CD1c-positive myeloid dendritic cell (primary cell): ENCODE data around the gene FMO4.
"Not testable (repeated sequence)": the region's sequence is repeated elsewhere in the genome, so short reads cannot be mapped to it uniquely, and the experiment has no call there.

ENCODE experiments used
- DNase-seq: peaks from one replicate; pipeline ENCODE4 v3.0.0-alpha.2; 2016; ENCODE audit errors: extremely low spot score

Gene FMO4, protein sequence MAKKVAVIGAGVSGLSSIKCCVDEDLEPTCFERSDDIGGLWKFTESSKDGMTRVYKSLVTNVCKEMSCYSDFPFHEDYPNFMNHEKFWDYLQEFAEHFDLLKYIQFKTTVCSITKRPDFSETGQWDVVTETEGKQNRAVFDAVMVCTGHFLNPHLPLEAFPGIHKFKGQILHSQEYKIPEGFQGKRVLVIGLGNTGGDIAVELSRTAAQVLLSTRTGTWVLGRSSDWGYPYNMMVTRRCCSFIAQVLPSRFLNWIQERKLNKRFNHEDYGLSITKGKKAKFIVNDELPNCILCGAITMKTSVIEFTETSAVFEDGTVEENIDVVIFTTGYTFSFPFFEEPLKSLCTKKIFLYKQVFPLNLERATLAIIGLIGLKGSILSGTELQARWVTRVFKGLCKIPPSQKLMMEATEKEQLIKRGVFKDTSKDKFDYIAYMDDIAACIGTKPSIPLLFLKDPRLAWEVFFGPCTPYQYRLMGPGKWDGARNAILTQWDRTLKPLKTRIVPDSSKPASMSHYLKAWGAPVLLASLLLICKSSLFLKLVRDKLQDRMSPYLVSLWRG

DNA sequence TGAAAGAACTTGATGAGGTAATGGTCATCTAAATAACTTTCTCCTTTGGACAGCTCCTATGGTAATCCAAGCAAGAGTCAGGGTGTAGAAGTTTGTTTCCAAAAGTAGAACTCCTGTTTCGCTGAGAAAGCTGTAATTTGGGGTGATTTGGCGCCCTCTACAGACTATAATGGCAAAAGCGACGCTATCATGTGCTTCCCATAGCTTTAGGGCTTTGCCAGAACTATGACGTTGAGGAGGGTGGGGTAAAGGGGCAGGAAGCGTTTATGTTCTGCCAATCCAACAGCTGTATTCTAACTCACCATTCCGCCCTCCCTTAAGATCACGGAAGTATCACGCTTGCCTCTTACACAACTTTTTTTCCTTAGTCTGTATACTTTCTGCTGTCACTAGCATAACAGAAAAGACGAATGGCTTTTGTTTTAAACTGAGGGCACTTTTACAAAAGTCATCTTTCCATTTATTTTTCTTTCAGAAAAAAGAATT, at the start of gene FMO4:
Gene FMO4 (plus strand): TSS at position 349 of the 486 bp plus-strand sequence. CDS start 5,643 bp downstream, outside the sequence.
- peak; percentile 97 for DNase-seq

DNA sequence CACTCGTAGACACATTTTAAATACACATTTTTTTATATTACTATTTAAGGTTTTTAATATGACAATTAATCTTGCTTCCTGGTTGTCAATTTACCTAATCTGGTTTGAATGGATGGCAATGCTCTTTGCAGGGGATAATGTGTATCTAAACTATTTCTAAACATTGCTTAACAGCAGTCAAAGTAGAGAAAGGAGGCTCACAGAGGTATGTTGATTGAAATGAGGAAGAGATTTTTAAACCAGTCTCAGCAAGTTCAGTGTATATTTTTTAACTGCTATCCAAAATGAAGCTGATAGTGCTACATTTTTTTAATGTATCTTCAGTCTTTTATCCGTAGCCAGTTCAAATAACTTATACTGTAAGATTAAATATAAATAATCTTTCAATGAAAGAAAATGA, 48.3 kb upstream of the FMO4 start:
- DNase-seq: no peak

DNA sequence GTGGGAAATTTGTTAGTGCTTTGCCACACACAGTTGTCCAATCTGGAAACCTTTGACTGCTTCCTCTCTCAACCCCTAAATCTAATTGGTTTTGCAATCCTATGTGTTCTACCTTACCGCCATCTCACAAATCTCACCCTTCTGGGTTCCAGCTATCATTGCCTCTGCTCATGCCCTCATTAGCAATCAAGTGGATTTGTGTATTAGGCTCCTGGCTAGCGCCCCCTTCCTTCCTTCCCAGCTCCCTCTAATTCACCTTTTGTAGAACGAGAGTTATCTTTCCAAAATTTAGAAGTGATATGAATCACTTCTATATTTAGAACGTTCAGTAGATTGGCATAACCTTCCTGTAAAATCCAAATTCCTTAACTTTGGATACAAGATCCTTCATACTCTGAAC, 47.1 kb upstream of the FMO4 start:
- no peak for DNase-seq

DNA sequence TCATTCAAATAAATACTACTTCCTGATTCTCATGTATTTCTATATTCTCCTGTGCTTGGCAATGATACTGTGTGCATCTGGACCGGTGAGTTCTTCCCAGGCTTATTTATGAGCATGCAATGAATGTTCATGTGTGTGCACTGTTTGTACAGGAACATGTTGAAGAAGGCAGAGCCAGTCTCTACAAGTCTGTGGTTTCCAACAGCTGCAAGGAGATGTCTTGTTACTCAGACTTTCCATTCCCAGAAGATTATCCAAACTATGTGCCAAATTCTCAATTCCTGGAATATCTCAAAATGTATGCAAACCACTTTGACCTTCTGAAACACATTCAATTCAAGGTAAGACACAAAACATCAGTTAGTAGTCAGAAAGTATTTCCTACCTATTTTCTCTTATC, 46.6 kb upstream of the FMO4 start:
- no peak for DNase-seq

DNA sequence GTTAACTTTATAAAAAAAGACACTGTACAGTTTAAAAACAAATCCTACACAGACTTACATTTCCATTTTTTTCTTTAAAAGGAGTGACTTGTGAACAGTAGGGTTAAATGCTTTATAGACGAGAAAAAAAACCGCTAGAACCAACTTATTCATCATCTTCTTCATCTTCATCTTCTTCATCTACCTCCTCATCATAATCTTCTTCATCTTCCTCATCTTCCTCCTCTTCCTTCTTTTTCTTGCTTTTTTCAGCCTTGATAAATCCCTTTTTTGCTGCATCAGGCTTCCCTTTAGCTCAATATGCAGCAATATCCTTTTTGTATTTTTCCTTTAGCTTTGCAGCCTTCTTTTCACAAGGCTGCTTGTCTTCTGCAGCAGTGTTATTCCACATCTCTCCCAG, 43.2 kb upstream of the FMO4 start:
- no peak for DNase-seq

DNA sequence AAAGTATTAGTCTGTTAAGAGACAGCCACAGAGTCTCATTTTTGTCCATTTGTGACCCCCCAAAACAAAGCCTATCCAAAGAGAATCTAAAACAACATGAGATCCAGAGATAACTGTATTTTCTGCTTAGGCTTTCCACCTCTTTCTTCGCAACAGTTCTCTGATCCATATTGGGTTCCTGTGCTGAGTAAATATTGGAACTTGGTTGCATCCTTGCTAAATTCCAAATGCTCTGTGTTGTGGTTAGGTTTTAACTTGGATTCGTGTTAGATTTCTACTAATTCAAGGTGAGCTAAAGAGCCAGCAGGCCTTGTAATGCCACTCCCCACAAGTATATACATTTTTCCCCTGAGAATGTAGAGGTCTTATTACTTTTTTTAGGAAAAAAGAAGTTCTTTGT, 36.4 kb upstream of the FMO4 start:
- no peak for DNase-seq

DNA sequence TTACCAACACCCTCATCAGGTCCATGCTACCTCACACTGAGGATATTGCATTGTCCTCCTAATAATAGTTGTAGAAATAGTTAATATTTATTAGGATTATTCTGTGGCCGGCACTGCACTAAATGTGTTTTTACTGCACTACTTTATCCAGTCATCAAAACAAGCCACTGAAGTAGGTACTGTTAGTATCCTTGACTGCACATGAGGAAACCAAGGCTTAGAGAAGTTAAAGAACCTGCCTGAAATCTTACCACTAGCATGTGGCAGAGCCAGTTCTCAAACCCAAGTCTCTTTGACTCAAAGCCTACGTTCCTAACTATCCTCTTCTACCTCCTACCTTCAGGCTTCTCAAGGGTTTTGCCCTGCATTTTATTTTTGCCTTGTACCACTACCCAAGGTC, 34.7 kb upstream of the FMO4 start:
- no peak for DNase-seq

DNA sequence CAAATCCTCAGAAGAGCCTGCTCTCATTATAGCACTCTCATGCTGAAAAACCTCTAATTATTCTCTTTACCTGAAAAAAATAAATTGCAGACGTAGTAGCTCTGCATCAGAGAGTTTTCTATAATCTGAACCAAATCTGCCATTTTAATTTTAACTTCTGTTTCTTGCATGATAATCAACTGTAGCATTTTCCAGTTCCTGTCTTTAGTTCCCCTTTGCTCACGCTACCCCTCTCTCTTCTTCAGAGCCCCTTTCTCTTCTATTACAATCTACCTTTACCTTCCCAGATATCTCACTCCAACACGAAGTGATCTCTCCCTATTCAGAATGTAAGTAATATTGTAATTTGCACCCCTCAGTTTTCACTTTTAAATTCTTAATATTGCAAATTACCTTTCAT, 34.3 kb upstream of the FMO4 start:
- no peak for DNase-seq

DNA sequence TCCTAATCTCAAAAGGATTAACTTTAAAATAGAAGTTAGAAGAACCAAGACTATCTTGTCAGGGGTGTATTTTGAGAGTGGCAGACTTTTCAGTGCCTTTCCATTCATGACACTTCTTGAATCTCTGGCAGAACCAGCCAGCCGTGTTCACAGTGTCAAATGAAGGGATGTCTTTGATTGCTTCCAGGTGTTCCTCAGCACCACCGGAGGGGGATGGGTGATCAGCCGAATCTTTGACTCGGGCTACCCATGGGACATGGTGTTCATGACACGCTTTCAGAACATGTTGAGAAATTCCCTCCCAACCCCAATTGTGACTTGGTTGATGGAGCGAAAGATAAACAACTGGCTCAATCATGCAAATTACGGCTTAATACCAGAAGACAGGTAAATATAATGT, 33.4 kb upstream of the FMO4 start:
- DNase-seq: no peak

DNA sequence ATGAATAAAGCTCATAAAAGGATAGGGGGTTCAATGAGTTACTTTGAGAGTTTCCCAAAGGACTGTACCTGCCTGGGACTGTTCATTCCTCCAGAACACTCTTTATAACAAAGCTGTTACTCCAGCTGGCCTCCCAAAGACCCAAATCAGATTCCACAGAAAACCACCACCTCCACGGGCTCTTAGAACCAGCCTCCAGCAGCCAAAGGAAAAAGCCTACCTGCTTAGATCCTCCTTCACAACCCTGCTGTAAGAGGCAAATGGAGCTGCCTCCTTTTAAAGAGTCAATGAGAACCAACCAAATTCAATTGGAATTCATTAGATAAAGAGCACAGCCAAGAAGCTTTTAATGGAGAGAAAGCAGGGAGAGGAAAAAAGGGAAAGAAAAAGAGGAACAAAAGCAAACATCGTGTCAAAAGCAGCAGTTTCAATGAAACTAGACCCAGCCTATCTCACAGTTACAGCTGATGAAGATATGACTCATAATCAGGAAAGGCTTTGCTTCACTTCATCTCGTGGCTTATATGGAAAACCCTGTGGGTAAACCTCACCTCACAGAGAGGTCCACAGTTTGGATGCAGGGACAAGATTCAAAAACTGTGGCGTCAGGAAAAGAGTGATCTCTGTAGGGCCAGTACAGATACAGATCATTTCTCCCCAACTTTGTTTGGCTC, 27.8 kb upstream of the FMO4 start:
- DNase-seq: peak; percentile 5

DNA sequence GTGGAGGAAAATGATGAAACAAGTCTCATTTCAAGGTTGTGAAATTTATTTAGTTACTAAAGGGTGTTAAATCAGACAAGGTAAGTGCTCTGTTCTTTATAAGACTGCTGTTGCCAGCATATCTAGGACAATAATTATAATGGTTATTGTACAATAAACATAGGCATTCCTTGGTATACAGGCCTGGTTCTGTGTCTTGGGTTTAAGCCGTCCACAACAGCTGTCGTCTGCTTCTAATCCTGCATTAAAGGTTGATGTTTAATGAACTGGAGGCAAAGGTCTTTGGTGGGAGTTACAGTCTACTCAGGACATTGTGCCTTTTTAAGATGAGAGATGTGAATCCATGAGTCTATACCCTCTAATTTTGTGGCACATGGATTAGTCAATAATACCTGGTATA, 23.4 kb upstream of the FMO4 start:
- DNase-seq: no peak

DNA sequence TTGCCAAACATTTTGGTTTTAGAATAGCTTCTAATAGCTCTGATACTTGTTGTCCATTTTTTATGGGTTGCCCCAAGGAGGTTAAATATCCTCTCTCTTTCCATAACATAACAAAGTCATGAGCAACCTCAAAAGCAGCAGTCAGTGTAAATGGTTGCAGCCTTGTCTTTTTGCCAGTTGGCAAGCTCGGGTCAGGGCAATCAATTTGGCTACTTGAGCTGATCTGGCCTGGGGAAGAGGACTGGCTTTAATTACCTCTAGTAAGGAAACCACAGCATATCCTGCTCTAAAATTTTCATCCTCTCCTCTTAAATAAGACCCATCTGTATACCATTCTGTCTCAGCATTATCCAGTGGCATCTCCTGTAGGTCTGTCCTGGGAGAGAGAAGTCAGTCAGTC, 21.2 kb upstream of the FMO4 start:
- no peak for DNase-seq

DNA sequence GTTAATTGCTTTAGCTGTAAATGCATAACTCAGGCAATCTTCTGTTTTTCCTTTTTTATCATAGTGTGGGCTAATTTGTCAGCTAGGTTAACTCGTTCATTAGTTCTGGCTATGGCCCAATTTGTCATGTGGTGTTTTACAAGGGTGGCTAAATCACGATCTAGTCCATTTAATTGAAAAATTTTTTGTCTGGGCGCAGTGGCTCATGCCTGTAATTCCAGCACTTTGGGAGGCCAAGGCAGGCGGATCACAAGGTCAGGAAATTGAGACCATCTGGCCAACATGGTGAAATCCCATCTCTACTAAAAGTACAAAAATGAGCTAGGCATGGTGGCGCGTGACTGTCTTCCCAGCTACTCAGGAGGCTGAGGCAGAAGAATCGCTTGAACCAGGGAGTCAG, 18.6 kb upstream of the FMO4 start:
- not testable (repeated sequence) for DNase-seq

DNA sequence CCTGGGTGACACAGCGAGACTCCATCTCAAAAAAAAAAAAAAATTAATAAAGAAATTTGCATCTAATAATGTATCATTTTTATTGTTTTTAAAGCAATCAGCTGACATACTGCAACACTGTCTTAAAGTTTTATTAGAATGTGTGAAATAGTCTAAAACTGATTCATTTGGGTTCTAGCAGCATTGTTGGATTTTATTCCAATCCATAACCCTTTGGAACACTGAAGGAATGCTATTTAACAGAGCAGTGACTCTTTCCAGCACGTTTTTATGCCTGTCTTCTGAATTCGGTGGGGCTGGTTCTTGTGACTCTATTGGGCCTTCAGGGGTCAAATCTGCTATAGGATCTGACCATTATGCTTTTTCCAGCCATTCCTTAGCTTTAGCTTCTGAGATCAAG, 18.2 kb upstream of the FMO4 start:
- no peak for DNase-seq

DNA sequence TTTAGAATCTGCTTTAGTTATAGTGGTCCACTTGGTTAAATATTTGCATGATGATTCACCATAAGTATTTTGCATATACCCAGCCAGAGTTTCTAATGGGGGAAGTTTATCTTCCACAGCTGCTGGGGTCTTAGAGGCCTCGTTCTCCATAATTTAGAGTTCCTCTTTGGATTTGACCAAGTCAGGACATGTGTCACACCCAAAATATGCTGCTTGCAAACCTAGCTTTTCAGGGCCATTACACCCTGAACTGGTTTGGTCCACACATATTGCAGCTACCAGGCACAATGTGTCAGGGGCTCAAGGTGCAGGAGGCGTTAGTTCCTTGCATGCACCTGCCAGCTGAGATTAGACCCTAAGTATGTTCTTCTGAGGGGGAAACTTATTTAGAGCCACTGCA, 17.1 kb upstream of the FMO4 start:
- no peak for DNase-seq

DNA sequence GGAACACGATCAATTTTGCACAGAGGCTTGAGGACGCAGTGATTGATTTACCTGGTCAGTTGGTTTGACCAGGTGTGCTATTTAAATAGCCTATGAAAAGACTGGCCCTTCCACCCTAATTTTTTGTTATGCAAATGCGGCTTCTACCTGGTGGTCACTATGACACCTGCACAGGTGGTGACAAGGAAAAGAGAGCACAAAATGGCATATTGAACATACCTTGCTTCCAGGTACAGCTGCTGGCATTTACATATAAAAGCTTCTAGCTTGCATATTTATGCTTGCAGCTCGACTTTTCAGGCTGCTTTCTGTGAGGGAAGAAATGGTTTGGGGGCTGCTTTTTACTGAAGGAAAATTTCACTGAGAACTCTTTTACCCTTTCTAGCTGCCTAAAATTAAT, 15.3 kb upstream of the FMO4 start:
- DNase-seq: no peak

DNA sequence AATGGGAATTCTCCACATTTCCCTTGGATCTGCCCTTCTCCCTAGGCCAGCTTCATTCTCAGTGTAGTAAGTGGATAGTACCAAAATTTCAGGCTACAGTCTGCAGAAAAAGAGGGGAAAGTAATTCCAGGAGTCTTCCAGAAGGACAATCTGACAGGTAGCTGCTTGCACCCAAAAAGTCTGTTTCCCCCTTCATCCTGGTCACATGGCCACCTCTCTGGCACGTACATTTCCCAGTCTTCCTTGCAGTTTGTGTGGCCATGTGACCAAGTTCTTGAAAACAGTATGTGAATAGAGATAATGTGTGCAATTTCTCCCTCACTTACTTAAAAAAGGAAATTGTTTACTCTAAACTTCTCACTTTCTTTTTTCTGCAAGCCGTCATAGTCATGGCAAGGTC, 14.6 kb upstream of the FMO4 start:
- DNase-seq: no peak

DNA sequence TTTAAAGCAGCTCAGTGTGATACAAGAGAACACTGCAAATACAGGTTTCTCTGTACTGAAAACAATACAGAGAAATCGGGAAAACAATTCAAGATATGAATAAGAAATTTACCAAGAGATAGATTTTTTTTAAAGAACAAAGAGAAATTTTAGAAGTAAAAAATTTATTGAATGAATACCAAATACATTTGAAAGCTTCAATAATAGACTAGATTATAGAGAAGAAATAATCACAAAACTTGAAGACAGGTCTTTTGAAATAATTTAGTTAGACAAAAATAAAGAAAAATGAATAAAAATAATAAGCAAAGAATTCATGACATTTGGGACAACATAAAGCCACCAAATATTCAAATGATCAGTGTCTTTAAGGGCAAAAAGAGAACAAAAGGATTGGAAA, 13.6 kb upstream of the FMO4 start:
- DNase-seq: no peak

DNA sequence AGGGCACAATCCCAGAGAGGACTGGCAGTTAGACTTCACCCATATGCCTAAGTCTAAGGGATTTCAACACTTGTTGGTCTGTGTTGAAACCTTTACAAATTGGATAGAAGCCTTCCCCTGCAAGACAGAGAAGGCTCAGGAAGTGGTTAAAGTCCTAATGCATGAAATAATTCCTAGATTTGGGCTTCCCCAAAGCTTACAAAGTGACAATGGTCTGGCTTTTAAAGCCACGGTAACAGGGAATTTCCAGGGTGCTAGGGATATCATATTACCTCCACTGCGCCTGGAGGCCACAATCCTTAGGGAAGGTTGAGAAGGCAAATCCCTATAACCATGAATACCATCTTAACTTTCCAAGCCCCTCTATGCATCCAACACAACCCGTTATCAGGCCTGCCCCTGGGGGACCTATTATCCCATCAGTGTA, 3.3 kb upstream of the FMO4 start:
- no peak for DNase-seq

DNA sequence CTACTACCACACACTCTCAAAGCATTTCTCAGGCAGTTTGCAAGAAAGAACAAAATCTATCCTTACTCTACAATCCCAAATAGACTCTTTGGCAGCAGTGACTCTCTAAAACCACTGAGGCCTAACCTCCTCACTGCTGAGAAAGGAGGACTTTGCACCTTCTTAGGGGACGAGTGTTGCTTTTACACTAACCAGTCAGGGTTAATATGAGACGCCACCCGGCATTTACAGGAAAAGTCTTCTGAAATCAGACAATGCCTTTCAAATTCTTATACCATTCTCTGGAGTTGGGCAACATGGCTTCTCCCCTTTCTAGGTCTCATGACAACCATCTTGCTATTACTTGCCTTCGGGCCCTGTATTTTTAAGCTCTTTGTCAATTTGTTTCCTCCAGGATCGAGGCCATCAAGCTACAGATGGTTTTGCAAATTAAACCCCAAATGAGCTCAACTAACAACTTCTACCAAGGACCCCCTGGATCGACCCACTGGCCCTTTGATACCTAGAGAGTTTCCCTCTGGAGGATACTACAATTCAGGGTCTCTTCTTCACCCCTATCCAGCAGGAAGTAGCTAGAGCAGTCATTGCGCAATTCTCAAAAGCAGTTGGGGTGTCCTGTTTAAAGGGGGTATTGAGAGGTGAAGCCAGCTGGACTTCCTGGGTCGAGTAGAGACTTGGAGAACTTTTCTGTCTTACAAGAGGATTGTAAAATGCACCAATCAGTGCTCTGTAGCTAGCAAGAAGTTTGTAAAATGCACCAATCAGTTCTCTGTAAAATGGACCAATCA, 2.0 kb upstream of the FMO4 start:
- no peak for DNase-seq

DNA sequence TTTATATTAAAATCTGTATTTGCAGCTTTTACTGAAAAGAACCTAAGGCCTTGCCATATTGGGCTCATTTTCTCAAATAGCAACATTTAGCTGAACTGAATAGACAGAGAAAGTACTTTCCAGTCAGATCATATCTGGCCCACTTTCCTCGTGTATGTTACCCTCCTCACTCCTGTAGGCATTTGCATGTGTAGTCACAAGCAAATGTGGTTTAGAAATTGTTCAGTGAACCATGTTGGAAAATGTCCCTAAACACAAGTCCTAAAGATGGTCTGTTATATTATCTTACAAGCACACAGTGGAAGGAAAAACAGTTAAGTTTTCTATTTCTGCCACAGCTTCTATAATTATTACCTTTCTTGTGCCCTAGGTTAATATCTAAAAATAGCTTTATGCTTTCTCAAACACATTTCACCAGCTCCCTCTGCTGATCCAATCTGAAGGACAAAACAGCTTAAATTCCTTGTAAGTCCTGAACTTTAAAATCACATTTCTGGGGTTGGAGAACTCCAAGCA, 606 bp upstream of the FMO4 start:
- no peak for DNase-seq

DNA sequence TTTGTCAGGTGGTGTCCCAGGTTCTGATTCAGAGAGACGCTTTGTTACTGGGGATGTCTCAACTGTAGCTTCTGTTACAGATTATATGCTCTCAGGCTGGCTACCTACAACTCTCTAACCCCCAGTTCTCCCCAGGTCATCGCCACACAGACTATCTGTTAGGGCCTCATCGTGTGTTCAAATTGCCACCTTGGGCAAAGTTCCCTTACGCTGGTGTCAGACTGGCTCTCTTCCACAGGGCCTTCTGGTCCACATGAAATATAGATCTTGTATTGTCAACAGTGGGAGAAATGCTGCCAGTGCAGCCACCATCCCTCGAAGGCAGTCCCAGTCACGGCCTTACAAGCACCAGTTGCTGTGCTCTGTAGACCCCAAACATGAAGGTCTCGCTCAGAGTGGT, 15.3 kb downstream of the FMO4 start:
- no peak for DNase-seq
